Measurements from ENCODE around the gene CNGA4.

GRCh38 chr11:6224421-6224820 is 14.5 kb upstream of the CNGA4 start:
- no peak for TF ChIP-seq CTCF (conservative IDR thresholded peaks at IDR 0.05)
- no peak for TF ChIP-seq ZFX (IDR thresholded peaks at IDR 0.05)
